ENCODE results near the gene KIAA2012.

DNA sequence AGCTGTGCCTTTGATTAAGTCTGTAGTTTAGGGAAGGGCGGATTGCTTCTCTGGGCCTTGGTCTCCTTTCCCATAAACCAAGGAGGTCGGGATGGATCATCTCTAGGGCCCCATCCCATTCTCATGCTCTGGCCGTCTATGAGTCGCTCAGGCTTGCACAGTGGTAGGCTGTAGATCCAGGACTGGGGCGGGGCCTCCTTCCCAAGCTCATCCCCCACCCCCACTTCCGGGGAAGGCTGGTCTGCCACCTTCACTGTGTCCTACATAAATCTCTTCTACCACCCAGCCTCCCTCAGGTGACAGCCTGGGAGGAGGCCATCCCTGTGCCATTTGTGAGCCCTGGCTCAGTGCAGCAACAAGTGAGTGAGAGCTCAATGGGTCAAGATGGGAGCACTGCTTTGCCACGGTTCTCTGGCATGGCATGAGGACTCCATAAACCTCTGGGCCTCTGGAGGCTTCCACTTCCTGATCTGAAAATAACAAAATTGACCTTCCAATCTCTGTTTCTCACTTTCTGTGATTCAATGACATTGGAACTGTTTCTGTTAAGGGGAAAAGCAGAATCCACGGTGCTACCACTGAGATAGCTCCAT lies 96.9 kb downstream of the KIAA2012 start:
- TF ChIP-seq ZNF70 (CRISPR knock-in tag; IDR thresholded peaks at IDR 0.05) (no peak), OSR1 (CRISPR knock-in tag; IDR thresholded peaks at IDR 0.05) (no peak), RARB (CRISPR knock-in tag; IDR thresholded peaks at IDR 0.05) (no peak), ZFP30 (CRISPR knock-in tag; IDR thresholded peaks at IDR 0.05) (no peak), SNAI2 (CRISPR knock-in tag; IDR thresholded peaks at IDR 0.05) (no peak), TCF4 (CRISPR knock-in tag; IDR thresholded peaks at IDR 0.05; ENCODE audit: borderline replicate concordance) (no peak), ZFP3 (CRISPR knock-in tag; IDR thresholded peaks at IDR 0.05) (no peak), ESRRG (CRISPR knock-in tag; IDR thresholded peaks at IDR 0.05) (no peak), TOX (CRISPR knock-in tag; IDR thresholded peaks at IDR 0.05; ENCODE audit: borderline replicate concordance) (no peak), ARNTL (CRISPR knock-in tag; IDR thresholded peaks at IDR 0.05; ENCODE audit: borderline replicate concordance, low read depth) (no peak), PATZ1 (CRISPR knock-in tag; IDR thresholded peaks at IDR 0.05; ENCODE audit: borderline replicate concordance) (no peak), BACH2 (CRISPR knock-in tag; IDR thresholded peaks at IDR 0.05; ENCODE audit: borderline replicate concordance) (no peak), TSHZ2 (CRISPR knock-in tag; IDR thresholded peaks at IDR 0.05) (no peak)
- TF ChIP-seq, protein P1, sequence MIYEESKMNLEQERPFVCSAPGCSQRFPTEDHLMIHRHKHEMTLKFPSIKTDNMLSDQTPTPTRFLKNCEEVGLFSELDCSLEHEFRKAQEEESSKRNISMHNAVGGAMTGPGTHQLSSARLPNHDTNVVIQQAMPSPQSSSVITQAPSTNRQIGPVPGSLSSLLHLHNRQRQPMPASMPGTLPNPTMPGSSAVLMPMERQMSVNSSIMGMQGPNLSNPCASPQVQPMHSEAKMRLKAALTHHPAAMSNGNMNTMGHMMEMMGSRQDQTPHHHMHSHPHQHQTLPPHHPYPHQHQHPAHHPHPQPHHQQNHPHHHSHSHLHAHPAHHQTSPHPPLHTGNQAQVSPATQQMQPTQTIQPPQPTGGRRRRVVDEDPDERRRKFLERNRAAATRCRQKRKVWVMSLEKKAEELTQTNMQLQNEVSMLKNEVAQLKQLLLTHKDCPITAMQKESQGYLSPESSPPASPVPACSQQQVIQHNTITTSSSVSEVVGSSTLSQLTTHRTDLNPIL (CRISPR knock-in tag; IDR thresholded peaks at IDR 0.05; ENCODE audit: low read depth): no peak
